CD4-positive, alpha-beta T cell treated with Interleukin-12 subunit alpha and Interleukin-12 subunit beta, for 1 hour (primary cell): ENCODE results near the gene MAVS.

Experiments
- DNase-seq: peaks from one replicate; pipeline ENCODE4 v3.0.0-alpha.2; 2020

Gene MAVS

GRCh38 chr20:3846740-3847428 lies at the start of gene MAVS:
Gene MAVS, plus strand, starts transcription at chr20:3846834. Its CDS starts 7,791 bp downstream, at chr20:3854625.
- peak; percentile 87 for DNase-seq

GRCh38 chr20:3797226-3797545 lies 49.4 kb upstream of the MAVS start:
- DNase-seq, result no peak

GRCh38 chr20:3797592-3798372 lies 48.9 kb upstream of the MAVS start:
- DNase-seq, result peak; percentile 60

GRCh38 chr20:3798373-3798768 lies 48.3 kb upstream of the MAVS start:
- no peak for DNase-seq

- DNase-seq, result no peak
These were observed 47.8 kb upstream of the MAVS start for GRCh38 chr20:3798908-3799248.

GRCh38 chr20:3800256-3800877 lies 46.3 kb upstream of the MAVS start:
- no peak for DNase-seq

GRCh38 chr20:3800878-3801260 lies 45.8 kb upstream of the MAVS start:
- no peak for DNase-seq

GRCh38 chr20:3801299-3801698 lies 45.3 kb upstream of the MAVS start:
- no peak for DNase-seq

GRCh38 chr20:3801846-3802245 lies 44.8 kb upstream of the MAVS start:
- DNase-seq, result no peak

- DNase-seq, result no peak
These were observed 44.0 kb upstream of the MAVS start for GRCh38 chr20:3802524-3803239.

- DNase-seq, result no peak
These were observed 43.3 kb upstream of the MAVS start for GRCh38 chr20:3803289-3803688.

GRCh38 chr20:3803854-3804253 lies 42.8 kb upstream of the MAVS start:
- no peak for DNase-seq

- no peak for DNase-seq
These were observed 42.3 kb upstream of the MAVS start for GRCh38 chr20:3804254-3804751.

GRCh38 chr20:3804781-3805180 lies 41.9 kb upstream of the MAVS start:
- no peak for DNase-seq

GRCh38 chr20:3808544-3808943 lies 38.1 kb upstream of the MAVS start:
- DNase-seq, result no peak

GRCh38 chr20:3811467-3812258 lies 35.0 kb upstream of the MAVS start:
- peak; percentile 92 for DNase-seq

GRCh38 chr20:3812259-3812681 lies 34.4 kb upstream of the MAVS start:
- DNase-seq, result no peak

GRCh38 chr20:3812975-3813847 lies 33.4 kb upstream of the MAVS start:
- DNase-seq, result no peak

GRCh38 chr20:3813848-3814581 lies 32.6 kb upstream of the MAVS start:
- peak; percentile 26 for DNase-seq

GRCh38 chr20:3814928-3815495 lies 31.6 kb upstream of the MAVS start:
- no peak for DNase-seq
